PC-3 (cell line): ENCODE data around the gene LCE7A.

ENCODE experiments used
- EZH2 ChIP-seq: fragments of 300-600 bp; sonication (generic); IDR thresholded peaks from one replicate; pipeline ENCODE4 v1.6.1; 2017; ENCODE audit warnings: antibody characterized with exemption, mild to moderate bottlenecking, low read length; ENCODE audit not compliant: unreplicated experiment
- TF ChIP-seq, protein P1 (sequence below): fragments of 300-600 bp; sonication (generic); conservative IDR thresholded peaks from 2 replicates; pipeline ENCODE4 v1.5.1; 2017; ENCODE audit warnings: antibody characterized with exemption, low read depth, mild to moderate bottlenecking, low read length

DNA sequence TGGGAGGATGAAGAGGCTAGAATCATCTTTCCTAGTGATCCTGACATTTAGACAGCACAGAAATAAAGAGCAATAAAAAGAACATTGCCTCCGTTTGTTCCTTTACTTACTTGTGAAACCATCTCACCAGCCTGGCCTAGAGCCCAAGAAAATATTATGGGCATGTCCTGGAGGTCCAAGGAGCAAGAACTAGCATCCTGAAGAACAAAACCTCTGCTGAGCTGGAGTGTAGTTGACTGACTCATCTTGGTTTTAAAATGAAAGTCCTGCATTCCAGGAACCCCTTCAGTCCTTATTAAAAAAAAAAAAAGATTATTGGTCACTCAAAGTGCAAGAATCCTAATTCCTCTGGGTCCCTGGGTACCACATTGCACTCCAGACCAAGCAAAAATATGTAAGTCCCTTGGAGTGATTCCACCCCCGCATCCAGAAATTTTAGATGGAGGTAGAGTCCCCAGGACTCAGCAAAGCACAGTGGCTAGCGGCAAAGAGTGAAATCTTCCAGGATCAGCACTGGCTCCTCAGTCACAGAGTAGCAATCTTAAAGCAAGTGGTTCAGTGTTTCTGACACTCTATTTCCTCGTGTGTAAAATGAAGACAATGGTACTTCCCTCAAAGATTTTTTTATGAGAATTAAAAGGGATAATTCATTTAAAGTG is 25.3 kb downstream of the LCE7A start:
- TF ChIP-seq, protein P1, sequence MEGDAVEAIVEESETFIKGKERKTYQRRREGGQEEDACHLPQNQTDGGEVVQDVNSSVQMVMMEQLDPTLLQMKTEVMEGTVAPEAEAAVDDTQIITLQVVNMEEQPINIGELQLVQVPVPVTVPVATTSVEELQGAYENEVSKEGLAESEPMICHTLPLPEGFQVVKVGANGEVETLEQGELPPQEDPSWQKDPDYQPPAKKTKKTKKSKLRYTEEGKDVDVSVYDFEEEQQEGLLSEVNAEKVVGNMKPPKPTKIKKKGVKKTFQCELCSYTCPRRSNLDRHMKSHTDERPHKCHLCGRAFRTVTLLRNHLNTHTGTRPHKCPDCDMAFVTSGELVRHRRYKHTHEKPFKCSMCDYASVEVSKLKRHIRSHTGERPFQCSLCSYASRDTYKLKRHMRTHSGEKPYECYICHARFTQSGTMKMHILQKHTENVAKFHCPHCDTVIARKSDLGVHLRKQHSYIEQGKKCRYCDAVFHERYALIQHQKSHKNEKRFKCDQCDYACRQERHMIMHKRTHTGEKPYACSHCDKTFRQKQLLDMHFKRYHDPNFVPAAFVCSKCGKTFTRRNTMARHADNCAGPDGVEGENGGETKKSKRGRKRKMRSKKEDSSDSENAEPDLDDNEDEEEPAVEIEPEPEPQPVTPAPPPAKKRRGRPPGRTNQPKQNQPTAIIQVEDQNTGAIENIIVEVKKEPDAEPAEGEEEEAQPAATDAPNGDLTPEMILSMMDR = no peak
- no peak for TF ChIP-seq EZH2
